Peyer's patch (tissue), 4 donors: ENCODE measurements around the gene WDR35. TPM values are rescaled to one million over a fixed set of nuclear protein-coding genes. Genes with fewer than 3 reads are reported as not detected.

Source experiments
- DNase-seq, 3 donors: peaks; one replicate each; pipeline ENCODE4 v3.0.0-alpha.2; 2017 to 2019
- H3K27ac ChIP-seq, 4 donors: fragments of 200-600 bp; sonication (generic); one replicate each; pipeline ENCODE4 v1.5.1; 2016 to 2019
- H3K27me3 ChIP-seq, 2 donors: fragments of 200-600 bp; sonication (generic); one replicate each; pipeline ENCODE4 v1.5.1; 2019
- H3K36me3 ChIP-seq, 3 donors: fragments of 200-600 bp; sonication (generic); one replicate each; pipeline ENCODE4 v1.5.1; 2016 to 2019
- H3K4me1 ChIP-seq, 4 donors: fragments of 200-600 bp; sonication (generic); one replicate each; pipeline ENCODE4 v1.5.1; 2016 to 2019
- H3K4me3 ChIP-seq, 4 donors: fragments of 200-600 bp; sonication (generic); 1 replicate in 3 of 4; 2 replicates in 1 of 4; pipeline ENCODE4 v1.5.1; 2016 to 2019; ENCODE audit warnings: mild to moderate bottlenecking in 1 of 4
- H3K9me3 ChIP-seq, 4 donors: fragments of 200-600 bp; sonication (generic); one replicate each; pipeline ENCODE4 v1.5.1; 2016 to 2019; ENCODE audit warnings: mild to moderate bottlenecking in 1 of 4
- CTCF ChIP-seq, 6 experiments: fragments of 450-650 bp in 4 of 6; fragments of 200-600 bp in 2 of 6; sonication (generic) in 1 of 6; IDR thresholded peaks; one replicate each; pipeline ENCODE4 v1.5.1; 2017 to 2019; ENCODE audit warnings: antibody characterized with exemption in 6 of 6, mild to moderate bottlenecking in 3 of 6, moderate library complexity in 1 of 6
- POLR2A ChIP-seq, 2 donors: fragments of 450-650 bp; IDR thresholded peaks; one replicate each; pipeline ENCODE4 v1.5.1; 2017; ENCODE audit warnings: antibody characterized with exemption in 2 of 2, mild to moderate bottlenecking in 2 of 2, moderate library complexity in 2 of 2
- total RNA-seq, 4 donors: library from RNA; depleted of rRNA; stranded (reverse); fragments of >200 nt; gene quantifications; one replicate each; pipeline ENCODE4 v1.1.0, GENCODE V29; 2016

The WDR35 gene
- total RNA-seq, 4 donors from 2014 or later = 3.4 to 4.1 (median 3.8) TPM

- Histone ChIP-seq H3K27me3 (no peaks in the 10 kb centered on the region), H3K27ac (no peak overlapping the region), H3K4me3 (no peak overlapping the region), H3K36me3 (peaks cover 0 to 97% (median 0%) of the 10 kb centered on the region in 3 donors), H3K9me3 (no peaks in the 10 kb centered on the region), H3K4me1 (no peaks in the 10 kb centered on the region)
- TF ChIP-seq POLR2A (IDR thresholded peaks at IDR 0.05) = no peak
- TF ChIP-seq CTCF (IDR thresholded peaks at IDR 0.05) = no peak
- DNase-seq = no peak
These were observed 43.4 kb upstream of the WDR35 start for GRCh38 chr2:20033322-20033721.

GRCh38 chr2:20030224-20030623 is 40.3 kb upstream of the WDR35 start:
- Histone ChIP-seq H3K27me3 (no peaks in the 10 kb centered on the region), H3K36me3 (peaks cover 0 to 73% (median 0%) of the 10 kb centered on the region in 3 donors), H3K27ac (no peak overlapping the region), H3K9me3 (no peaks in the 10 kb centered on the region), H3K4me1 (peaks cover 0 to 4% (median 0%) of the 10 kb centered on the region in 4 donors), H3K4me3 (no peak overlapping the region)
- no peak for DNase-seq
- TF ChIP-seq CTCF (IDR thresholded peaks at IDR 0.05) (no peak), POLR2A (IDR thresholded peaks at IDR 0.05) (no peak)

- Histone ChIP-seq H3K27ac (peak overlapping the region in 1 of 4 donors; percentile 39), H3K4me3 (no peak overlapping the region), H3K4me1 (peaks cover 0 to 4% (median 0%) of the 10 kb centered on the region in 4 donors), H3K9me3 (no peaks in the 10 kb centered on the region), H3K27me3 (no peaks in the 10 kb centered on the region), H3K36me3 (peaks cover 0 to 50% (median 0%) of the 10 kb centered on the region in 3 donors)
- TF ChIP-seq POLR2A (IDR thresholded peaks at IDR 0.05) = no peak
- TF ChIP-seq CTCF (IDR thresholded peaks at IDR 0.05) = no peak
- no peak for DNase-seq
These were observed 38.0 kb upstream of the WDR35 start for GRCh38 chr2:20027705-20028434.

- no peak for DNase-seq
- H3K27ac ChIP-seq = peak overlapping the region in 1 of 4 donors; percentile 39
- no peaks in the 10 kb centered on the region for H3K9me3 ChIP-seq
- peaks cover 0 to 44% (median 0%) of the 10 kb centered on the region in 3 donors for H3K36me3 ChIP-seq
- no peaks in the 10 kb centered on the region for H3K27me3 ChIP-seq
- H3K4me1 ChIP-seq = peaks cover 0 to 4% (median 0%) of the 10 kb centered on the region in 4 donors
- no peak overlapping the region for H3K4me3 ChIP-seq
- TF ChIP-seq POLR2A (IDR thresholded peaks at IDR 0.05) (no peak), CTCF (IDR thresholded peaks at IDR 0.05) (no peak)
These were observed 37.4 kb upstream of the WDR35 start for GRCh38 chr2:20027260-20027677.

- DNase-seq = no peak
- TF ChIP-seq CTCF (IDR thresholded peaks at IDR 0.05) = no peak
- no peak for TF ChIP-seq POLR2A (IDR thresholded peaks at IDR 0.05)
- Histone ChIP-seq H3K4me1 (peaks cover 0 to 4% (median 0%) of the 10 kb centered on the region in 4 donors), H3K36me3 (peaks cover 0 to 24% (median 0%) of the 10 kb centered on the region in 3 donors), H3K9me3 (peaks cover 0 to 16% (median 2%) of the 10 kb centered on the region in 4 donors), H3K27me3 (no peaks in the 10 kb centered on the region), H3K27ac (no peak overlapping the region), H3K4me3 (no peak overlapping the region)
These were observed 35.3 kb upstream of the WDR35 start for GRCh38 chr2:20025065-20025786.
